GM03348 (cell line): ENCODE results near the gene ZBTB49.

Experiments used
- DNase-seq: peaks from one replicate; pipeline ENCODE4 v3.0.0; 2012; ENCODE audit warnings: low spot score

The ZBTB49 gene

DNA sequence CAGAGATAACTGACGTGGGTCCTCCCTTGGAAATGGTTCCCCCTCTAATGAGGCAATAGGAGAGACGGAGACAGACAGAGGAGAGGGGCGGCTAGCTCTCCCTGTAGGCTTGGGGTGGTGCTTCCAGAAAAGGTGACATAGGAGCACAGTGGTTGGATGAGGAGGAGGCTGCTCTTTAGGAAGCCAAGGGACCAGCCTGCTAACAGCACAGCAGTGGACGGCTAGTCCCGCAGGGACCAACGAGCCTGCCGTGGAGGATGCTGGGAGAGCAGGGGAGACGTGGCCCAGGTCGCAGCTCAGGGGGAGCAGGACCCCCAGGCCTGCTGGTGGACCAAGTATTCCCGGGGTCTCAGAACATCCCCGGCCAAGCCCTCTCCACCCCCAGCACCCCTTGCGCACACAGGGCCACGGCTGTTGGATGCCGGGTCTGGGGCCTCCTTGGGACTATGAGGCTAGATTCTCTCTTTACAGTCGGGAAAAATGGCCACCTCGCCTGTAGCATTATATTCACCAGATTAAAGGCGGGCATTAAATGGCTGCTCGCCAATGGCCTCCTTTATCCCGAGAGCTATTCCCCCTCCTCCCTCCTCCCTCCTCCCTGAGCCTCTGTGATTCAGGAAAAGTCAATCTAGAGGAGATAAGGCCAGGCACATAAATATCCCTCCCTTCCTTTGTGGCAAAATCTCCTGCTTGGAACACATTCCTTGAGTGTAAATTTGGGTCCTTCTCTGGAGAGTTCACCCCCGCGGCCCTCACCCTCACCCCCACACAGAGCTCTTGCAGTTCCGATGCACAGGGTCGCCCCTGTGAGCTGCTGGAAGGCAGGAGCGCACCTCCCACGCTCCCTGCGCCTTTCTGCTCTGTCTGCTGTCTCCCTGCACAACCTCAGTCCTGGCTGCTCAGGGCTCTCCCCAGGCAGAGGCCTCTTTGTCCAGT lies 66.3 kb downstream of the ZBTB49 start:
- DNase-seq = no peak

DNA sequence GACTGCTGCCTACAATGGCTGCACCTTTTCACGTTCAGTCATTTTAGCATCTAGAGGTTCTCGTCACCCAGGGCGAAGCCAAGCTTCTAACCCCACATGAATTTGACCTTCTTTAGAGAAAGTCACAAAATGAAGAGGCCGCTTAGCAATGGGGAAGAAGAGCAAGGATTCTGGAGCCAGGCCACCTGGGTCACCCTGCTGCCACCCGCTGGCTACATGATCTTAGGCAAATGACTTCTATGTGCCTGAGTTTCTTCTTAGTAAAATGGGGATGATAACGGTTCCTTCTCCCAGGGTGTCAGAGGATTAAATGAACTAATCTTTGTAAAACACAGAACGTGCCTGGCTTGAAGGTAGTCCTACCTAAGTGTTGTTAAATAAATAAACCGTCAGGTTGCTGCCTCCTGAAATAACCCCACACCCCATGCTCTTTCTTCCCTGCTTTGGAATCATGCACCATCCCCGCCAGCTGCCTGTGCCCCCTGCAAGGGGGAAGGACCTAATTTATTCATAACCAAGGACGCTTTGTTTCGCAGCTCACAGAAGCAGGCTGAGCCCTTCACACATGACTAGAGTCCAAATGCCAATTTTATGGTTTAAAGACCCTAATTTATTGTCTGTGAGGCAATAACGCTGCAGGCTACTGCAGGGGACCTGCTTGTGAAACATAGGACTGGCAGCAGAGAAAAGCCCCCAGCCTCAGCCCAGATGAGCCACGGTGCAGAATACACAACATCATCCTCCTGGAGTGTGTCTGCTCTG lies 68.2 kb downstream of the ZBTB49 start:
- no peak for DNase-seq

DNA sequence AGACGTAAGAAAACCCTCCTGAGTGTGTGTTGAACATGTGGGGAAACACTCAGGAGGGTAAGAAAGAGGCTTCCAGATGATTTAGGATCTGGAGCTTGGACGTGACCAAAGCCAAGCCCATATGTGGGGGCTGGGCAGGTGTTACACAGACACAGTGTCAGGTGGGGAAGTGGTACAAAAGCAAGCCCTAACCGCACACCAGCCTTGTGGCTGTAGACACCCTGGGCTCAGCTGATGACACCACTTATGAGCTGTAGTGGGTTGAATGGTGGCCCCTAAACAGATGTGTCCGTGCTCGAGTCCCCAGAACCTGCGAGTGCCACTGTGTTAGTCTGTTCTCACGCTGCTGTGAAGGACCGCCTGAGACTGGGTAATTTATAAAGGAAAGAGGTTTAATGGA lies 71.8 kb downstream of the ZBTB49 start:
- no peak for DNase-seq

DNA sequence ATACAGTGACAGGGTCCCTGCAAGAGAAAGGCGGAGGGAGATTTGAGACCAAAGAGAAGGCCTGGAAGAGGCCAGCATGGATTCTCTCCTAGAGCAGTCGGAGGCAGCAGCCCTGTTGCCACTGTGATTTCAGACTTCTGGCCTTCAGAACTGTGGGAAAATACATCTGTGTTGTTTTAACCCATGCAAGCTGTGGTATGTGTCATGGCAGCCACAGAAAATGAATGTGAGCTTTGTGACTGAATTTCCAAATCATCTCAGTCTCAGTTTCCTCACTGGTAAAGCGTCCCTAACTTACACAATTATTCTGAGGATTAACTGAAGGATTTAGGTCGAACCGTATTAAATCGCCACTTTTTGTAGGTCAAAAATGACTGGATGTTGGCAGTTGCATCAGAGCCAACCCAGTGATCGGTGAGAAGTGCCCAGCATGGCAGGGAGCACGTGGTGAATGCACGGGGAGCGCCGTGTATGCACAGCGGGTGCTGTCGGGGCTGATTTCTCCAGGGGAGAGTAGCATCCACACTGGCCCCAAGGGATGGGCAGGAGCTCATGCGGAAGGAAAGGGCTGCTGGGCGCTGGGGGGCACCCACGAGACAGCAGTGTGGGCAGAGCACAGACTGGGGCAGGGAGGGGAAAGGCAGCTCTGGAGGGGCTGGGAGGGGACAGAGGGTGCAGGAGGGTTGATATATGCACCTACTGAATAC lies 73.1 kb downstream of the ZBTB49 start:
- no peak for DNase-seq

DNA sequence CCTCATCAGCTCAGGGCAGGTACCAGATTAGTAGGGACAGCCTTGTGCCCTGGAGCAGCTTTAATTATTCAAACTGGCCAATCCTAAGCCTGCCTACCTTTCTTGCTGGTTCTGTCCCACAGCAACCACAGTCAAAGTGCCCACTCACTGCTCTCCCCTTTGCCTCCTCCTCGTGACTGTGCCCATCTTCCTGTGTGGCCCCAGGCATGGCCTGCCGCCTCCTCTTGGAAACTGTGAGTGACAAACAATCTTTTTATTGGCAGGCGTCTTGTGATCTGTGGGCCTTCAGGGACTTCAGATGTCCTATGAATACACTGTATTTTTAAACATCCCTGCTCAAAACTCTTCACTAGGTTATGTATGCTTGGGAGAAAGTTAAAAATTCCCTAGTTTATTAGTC lies 74.0 kb downstream of the ZBTB49 start:
- no peak for DNase-seq

DNA sequence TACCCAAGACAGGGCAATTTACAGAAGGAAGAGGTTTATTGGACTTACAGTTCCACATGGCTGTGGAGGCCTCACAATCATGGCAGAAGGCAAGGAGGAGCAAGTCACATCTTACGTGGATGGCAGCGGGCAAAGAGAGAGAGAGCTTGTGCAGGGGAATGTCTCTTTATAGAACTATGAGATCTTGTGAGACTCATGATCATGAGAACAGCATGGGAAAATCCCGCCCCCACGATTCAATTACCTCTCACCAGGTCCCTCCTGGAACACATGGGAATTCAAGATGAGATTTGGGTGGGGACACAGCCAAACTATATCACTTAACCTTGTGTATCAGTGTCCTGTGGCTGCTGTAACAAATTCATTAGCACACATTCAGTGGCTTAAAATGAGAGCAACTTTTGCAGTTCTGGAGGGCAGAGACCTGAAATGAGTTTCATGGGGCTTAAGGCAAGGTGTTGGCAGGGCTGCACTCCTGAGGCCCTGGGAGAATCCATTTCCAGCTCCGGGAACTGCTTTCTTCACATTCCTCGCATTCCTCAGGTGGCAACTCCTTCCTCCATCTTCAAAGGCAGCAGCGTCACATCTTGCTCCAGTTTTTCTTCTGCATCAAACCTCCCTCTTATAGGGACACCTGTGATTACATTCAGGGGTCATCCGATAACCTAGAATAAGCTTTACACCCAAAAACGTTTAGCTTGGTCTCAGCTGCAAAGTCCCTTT lies 74.6 kb downstream of the ZBTB49 start:
- no peak for DNase-seq

DNA sequence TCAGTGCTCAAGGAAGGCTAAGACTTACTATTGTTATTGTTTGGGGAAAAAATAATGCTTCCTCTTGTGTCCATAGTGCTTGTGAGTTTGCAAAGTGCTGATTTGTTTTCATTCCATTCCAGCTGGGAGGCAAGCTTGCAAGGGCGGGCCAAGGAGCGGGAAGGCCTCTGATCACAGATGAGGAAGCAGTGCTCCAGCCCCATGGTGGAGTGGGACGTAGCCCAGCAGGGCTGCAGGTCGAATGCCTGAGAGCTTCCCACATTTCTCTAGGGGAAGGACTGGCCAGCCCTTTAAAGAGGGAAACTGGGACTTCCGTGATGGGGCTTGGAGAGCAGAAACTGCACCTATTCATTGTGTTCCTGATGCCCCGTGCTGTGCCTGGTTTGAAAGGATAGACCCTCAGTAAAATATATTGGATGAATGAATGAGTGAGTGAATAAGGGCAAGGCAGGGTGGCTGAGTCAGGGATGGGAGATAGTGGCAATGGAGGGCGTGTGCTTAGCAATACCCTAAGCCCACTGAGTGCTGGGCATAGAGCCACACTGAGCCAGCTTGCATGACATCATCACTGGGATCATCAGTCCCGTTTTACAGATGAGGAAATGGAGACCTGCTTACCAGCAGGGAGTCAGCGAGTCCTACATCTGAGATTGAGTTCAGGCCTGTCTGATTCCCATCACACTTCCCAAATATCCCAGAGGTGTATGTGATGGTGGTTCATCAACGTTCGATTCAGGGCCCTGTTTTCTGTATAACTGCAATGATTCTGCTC lies 78.9 kb downstream of the ZBTB49 start:
- no peak for DNase-seq
